Thymus (tissue), 11 donors: ENCODE measurements around the gene GPALPP1. TPM values are rescaled to one million over a fixed set of nuclear protein-coding genes. Genes with fewer than 3 reads are reported as not detected.
"Not testable (repeated sequence)": the region's sequence is repeated elsewhere in the genome, so short reads cannot be mapped to it uniquely, and the experiment has no call there.

Source experiments
- DNase-seq, 9 donors: peaks; one replicate each; pipeline ENCODE4 v3.0.0-alpha.2; 2013; ENCODE audit warnings: low spot score in 9 of 9, low read depth in 6 of 9, missing footprints in 1 of 9
- H3K27ac ChIP-seq, 2 donors: one replicate each; pipeline ENCODE4 v1.5.1; 2013; ENCODE audit warnings: control low read depth in 1 of 2, low read depth in 1 of 2, low read length in 1 of 2, mild to moderate bottlenecking in 1 of 2, moderate library complexity in 1 of 2
- H3K27me3 ChIP-seq, 2 donors: one replicate each; pipeline ENCODE4 v1.5.1; 2013; ENCODE audit warnings: low read length in 1 of 2; ENCODE audit not compliant: control insufficient read depth in 2 of 2, insufficient read depth in 1 of 2
- H3K36me3 ChIP-seq, 2 donors: one replicate each; pipeline ENCODE4 v1.5.1; 2013; ENCODE audit warnings: low read length in 1 of 2, mild to moderate bottlenecking in 1 of 2, moderate library complexity in 1 of 2; ENCODE audit not compliant: control insufficient read depth in 2 of 2, insufficient read depth in 2 of 2
- H3K4me1 ChIP-seq, 2 donors: one replicate each; pipeline ENCODE4 v1.5.1; 2013; ENCODE audit warnings: low read length in 2 of 2; ENCODE audit not compliant: control insufficient read depth in 2 of 2, insufficient read depth in 2 of 2
- H3K4me3 ChIP-seq, 2 donors: one replicate each; pipeline ENCODE4 v1.5.1; 2013; ENCODE audit warnings: low read length in 2 of 2, control low read depth in 1 of 2, mild to moderate bottlenecking in 1 of 2
- H3K9me3 ChIP-seq, 2 donors: one replicate each; pipeline ENCODE4 v1.5.1; 2013; ENCODE audit warnings: low read length in 1 of 2, mild to moderate bottlenecking in 1 of 2; ENCODE audit not compliant: control insufficient read depth in 2 of 2, insufficient read depth in 1 of 2
- WGBS: extraction: QIAGEN DNeasy Blood & Tissue Kit; methylation state at CpG from one replicate; pipeline ENCODE4 v1.1.7; 2013; 5-methylcytosine and 5-hydroxymethylcytosine counted together
- polyA plus RNA-seq: library from polyadenylated mRNA; stranded (reverse); fragments of 200-250 nt; gene quantifications from one replicate; pipeline ENCODE4 v1.2.3, GENCODE V29; 2013
- total RNA-seq: library from RNA; stranded (reverse); fragments of 120-200 nt; gene quantifications from one replicate; pipeline ENCODE4 v1.2.4, GENCODE V29; 2013
- donor health status: healthy.

Gene GPALPP1
- total and polyA plus RNA-seq, 2 donors = 18.2 to 38.7 TPM

DNA sequence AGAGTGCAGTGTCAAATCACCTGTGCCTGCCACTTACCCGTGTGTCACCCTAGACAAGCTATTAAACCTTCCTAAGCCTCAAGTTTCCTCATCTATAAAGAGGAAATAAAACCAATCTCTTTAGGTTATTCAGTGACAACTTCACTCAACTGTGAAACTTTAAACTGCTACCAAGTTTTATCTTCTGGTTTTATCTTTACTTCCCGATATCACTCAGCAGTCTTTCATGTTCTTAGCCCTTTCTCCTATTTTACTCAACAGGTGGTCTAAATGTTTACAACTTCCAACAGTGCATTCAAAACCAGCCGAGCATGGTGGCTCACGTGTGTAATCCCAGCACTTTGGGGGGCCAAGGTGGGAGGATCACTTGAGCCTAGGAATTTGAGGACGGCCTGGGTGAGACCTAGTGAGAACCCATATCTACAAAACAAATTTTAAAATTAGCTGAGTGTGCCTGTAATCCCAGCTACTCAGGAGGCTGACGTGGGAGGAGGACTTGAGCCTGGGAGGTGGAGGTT, 59.6 kb downstream of the GPALPP1 start:
- no peak for DNase-seq
- H3K36me3 ChIP-seq = no peaks in the 10 kb centered on the region
- no peak overlapping the region for H3K27ac ChIP-seq
- H3K4me1 ChIP-seq = peaks cover 0 to 10% of the 10 kb centered on the region in 2 donors
- no peaks in the 10 kb centered on the region for H3K27me3 ChIP-seq
- 70% methylated on average over 6 of the region's 6 CpGs for WGBS
- no peaks in the 10 kb centered on the region for H3K9me3 ChIP-seq
- no peak overlapping the region for H3K4me3 ChIP-seq

DNA sequence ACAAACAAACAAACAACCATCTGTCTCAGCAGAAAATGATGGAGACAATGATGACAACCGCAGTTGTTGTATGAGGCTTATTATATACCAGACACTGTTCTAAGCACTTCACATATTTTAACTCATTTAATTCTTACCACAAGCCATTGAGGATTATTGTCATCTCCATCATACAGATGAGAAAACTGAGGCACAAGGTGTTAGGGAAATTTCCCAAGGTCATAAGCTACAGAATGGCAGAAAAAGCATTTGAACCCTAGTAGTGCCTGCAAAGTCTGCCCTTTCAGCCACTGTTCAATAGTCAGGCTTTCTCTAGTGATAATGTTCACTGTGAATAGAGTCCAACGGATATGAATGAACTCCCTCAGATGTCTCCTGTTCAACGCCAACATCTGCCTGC, 60.1 kb downstream of the GPALPP1 start:
- 97% methylated on average over 3 of the region's 3 CpGs for WGBS
- peaks cover 0 to 10% of the 10 kb centered on the region in 2 donors for H3K4me1 ChIP-seq
- no peaks in the 10 kb centered on the region for H3K36me3 ChIP-seq
- no peaks in the 10 kb centered on the region for H3K9me3 ChIP-seq
- no peak for DNase-seq
- no peak overlapping the region for H3K27ac ChIP-seq
- no peaks in the 10 kb centered on the region for H3K27me3 ChIP-seq
- H3K4me3 ChIP-seq = no peak overlapping the region

GRCh38 chr13:45051315-45051714, 62.0 kb downstream of the GPALPP1 start:
- H3K9me3 ChIP-seq = no peaks in the 10 kb centered on the region
- no peak overlapping the region for H3K27ac ChIP-seq
- DNase-seq = no peak
- no peak overlapping the region for H3K4me3 ChIP-seq
- no peaks in the 10 kb centered on the region for H3K27me3 ChIP-seq
- 82% methylated on average over 5 of the region's 5 CpGs for WGBS
- H3K4me1 ChIP-seq = peaks cover 0 to 10% of the 10 kb centered on the region in 2 donors
- no peaks in the 10 kb centered on the region for H3K36me3 ChIP-seq

- Histone ChIP-seq H3K27me3 (no peaks in the 10 kb centered on the region), H3K4me3 (no peak overlapping the region), H3K36me3 (no peaks in the 10 kb centered on the region), H3K27ac (no peak overlapping the region), H3K9me3 (no peaks in the 10 kb centered on the region), H3K4me1 (no peaks in the 10 kb centered on the region)
- no peak for DNase-seq
- 90% methylated on average over 8 of the region's 8 CpGs for WGBS
These were observed 66.0 kb downstream of the GPALPP1 start for GRCh38 chr13:45055198-45055901.

GRCh38 chr13:45055902-45056648, 66.7 kb downstream of the GPALPP1 start:
- H3K9me3 ChIP-seq = no peaks in the 10 kb centered on the region

GRCh38 chr13:45060062-45060461, 70.7 kb downstream of the GPALPP1 start:
- no peaks in the 10 kb centered on the region for H3K4me1 ChIP-seq
- no peak overlapping the region for H3K27ac ChIP-seq
- DNase-seq = no peak
- H3K27me3 ChIP-seq = no peaks in the 10 kb centered on the region
- no peaks in the 10 kb centered on the region for H3K36me3 ChIP-seq
- WGBS = 98% methylated on average over 3 of the region's 3 CpGs
- H3K9me3 ChIP-seq = no peaks in the 10 kb centered on the region
- H3K4me3 ChIP-seq = no peak overlapping the region

More at GRCh38 chr13:45055902-45056648, 66.7 kb downstream of the GPALPP1 start:
- no peak overlapping the region for H3K4me3 ChIP-seq
- WGBS = 92% methylated on average over 7 of the region's 7 CpGs
- no peaks in the 10 kb centered on the region for H3K4me1 ChIP-seq
- H3K27ac ChIP-seq = no peak overlapping the region
- no peaks in the 10 kb centered on the region for H3K27me3 ChIP-seq
- DNase-seq = no peak
- H3K36me3 ChIP-seq = no peaks in the 10 kb centered on the region

- Histone ChIP-seq H3K4me3 (no peak overlapping the region), H3K4me1 (no peaks in the 10 kb centered on the region), H3K27me3 (no peaks in the 10 kb centered on the region), H3K9me3 (no peaks in the 10 kb centered on the region), H3K27ac (no peak overlapping the region), H3K36me3 (no peaks in the 10 kb centered on the region)
- no peak for DNase-seq
- WGBS = 88% methylated on average over 7 of the region's 7 CpGs
These were observed 74.0 kb downstream of the GPALPP1 start for GRCh38 chr13:45063261-45063860.

- DNase-seq = not testable (repeated sequence)
These were observed 74.6 kb downstream of the GPALPP1 start for GRCh38 chr13:45063889-45064288.

GRCh38 chr13:45064889-45065288, 75.6 kb downstream of the GPALPP1 start:
- no peak for DNase-seq
- Histone ChIP-seq H3K36me3 (no peaks in the 10 kb centered on the region), H3K9me3 (no peaks in the 10 kb centered on the region), H3K4me1 (no peaks in the 10 kb centered on the region), H3K27me3 (no peaks in the 10 kb centered on the region), H3K4me3 (no peak overlapping the region), H3K27ac (no peak overlapping the region)
- WGBS = 99% methylated on average over 6 of the region's 6 CpGs

More at GRCh38 chr13:45063889-45064288, 74.6 kb downstream of the GPALPP1 start:
- H3K27ac ChIP-seq, H3K4me1 ChIP-seq, H3K36me3 ChIP-seq, H3K27me3 ChIP-seq, H3K9me3 ChIP-seq, H3K4me3 ChIP-seq: not testable (repeated sequence)
- 94% methylated on average over 3 of the region's 3 CpGs for WGBS
